ENCODE measurements around the gene HTT.

HTT gene

GRCh38 chr4:3253808-3254207 lies 179.3 kb downstream of the HTT start:
- DNase-seq: no peak

DNA sequence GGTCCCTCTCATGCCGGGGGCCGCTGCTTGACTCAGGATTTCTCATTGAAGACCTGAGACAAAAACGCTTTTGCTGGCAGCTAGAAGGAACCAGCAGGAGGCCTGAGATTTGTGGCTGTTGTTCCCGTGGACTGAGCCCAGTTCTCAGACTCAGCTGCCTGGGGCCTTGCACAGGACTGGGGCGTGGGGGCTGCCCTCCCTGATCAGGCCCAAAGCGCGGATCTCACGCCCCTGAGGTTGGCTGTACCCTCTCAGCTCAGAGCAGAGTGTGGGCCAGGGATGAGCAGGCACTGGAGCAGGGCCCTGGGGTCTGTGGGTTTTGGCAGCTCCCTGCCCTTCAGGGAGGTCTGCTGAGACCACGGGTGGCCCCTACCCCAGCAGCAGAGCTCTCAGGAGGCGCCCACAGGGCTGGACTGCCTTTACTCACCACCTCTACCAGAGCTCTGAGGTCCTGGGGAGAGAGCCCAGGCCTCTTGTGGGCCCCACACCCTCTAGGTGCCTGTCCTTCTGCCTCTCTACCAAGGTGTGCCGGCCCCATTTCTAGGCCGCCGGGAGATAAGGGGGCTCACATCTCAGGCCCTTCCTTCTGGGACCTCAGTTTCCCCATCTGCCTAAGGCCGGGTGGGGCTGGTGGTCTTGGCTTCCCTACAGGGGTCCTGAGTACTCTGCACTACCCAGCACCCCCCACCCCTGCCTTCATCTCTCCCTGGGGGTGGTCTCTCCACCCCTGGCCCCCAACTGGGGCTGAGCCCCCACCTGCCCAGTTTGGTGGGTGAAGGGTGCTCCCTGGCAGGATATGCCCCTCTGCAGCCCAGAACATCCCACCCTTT lies 180.0 kb downstream of the HTT start:
- no peak for DNase-seq

DNA sequence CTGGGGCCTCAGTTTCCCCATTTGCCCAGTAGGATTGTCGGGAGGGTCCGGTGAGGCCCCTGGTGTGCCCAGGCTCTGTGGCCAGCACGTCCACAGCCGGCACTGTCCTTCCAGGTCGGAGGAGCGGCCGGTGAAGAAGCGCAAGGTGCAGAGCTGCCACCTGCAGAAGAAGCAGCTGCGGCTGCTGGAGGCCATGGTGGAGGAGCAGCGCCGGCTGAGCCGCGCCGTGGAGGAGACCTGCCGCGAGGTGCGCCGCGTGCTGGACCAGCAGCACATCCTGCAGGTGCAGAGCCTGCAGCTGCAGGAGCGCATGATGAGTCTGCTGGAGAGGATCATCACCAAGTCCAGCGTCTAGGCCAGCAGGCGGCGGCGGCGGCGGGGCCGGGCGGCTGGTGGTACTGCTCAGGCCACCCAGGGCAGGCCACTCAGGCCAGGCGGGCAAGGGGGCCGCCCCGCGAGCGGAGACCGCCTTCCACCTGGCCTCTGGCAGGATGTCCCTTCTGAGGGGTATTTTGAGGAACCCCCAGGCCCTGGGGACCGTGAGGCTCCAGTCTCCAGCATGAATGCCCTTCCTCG lies 181.2 kb downstream of the HTT start:
- no peak for DNase-seq

GRCh38 chr4:3256230-3257102 lies 182.0 kb downstream of the HTT start:
- no peak for DNase-seq

- no peak for DNase-seq
Observed at GRCh38 chr4:3257103-3257555, 182.6 kb downstream of the HTT start.

DNA sequence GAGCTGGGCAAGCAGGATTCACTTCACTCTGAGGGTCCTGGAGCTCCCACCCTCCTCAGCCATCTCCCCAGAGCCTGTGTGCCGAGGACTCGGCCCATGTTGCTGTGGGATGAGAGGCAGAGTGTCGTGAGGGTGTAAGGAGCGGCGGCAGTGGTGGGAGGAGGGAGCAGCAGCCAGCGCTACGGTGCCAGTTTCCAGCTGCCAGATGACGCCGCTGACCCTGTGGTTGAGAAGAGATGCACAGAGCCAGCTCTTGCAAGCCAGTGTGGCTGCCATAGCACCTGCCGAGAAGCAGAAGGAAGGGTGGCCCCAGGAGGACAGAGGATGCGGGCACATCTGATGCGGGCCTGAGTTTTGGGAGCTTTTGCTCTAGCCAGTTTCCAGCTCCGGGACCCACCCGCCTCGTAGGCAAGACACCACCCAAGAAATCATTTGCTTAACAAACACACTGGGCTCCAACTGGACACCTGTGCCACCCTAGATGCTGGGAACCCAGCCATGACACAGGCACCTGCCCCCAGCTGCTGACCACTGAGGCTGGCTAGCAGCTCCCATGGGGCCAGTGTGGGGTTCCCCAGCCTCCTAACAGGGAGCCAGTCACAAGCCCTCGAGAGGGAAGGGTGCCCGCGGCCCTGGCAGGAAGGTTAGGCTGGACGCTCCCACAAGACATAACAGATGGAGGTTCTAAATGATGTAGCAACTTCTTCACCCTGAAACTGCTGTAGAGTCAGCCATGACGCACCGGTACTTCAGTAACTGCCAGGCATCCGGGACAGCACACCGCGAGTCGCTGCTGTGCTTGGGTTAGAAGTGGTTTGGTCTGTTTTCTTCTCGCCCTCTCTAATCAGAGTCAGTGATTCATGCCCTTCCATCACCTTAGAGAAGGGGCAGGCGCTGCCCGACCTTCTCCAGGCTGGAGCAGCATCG lies 183.3 kb downstream of the HTT start:
- no peak for DNase-seq

DNA sequence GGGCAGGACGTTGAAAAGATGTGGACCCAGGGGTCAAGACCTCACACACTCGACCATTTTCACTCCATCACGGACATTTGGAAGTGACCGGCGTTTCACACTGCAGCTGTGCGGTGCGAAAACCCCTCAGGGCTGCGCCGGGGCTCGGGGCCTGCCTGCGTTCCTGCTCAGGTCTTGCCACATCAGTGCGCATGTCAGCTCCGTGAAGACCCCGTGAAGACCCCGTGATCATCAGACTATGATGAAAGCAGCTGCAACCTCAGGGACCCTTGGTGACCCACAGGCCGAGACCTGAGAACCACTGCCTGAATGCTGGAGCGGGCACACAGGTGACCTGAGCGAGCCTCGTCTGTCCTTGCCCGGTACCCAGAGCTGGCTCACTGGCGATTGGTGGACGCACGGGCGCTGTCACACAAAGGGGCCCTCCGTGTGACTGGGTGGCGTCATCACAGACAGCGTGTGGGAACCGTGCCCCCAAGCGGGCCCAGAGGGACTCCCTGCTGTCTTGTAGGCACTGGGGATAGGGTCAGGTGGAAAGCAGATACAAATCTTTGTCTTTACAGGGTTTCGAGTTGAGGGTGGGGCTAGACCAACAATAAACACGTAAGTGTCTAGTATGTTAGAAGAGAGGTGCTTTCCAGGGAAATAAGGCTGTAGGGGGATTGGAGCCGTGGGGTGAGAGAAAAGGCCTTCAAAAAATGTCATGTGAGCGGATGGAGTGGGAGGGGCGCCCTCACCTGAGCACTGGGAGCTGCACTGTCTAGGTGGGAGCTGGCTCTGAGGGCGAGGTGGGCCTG lies 187.1 kb downstream of the HTT start:
- DNase-seq: no peak

- no peak for DNase-seq
Observed at GRCh38 chr4:3262208-3263052, 187.9 kb downstream of the HTT start.

GRCh38 chr4:3263053-3263875 lies 188.8 kb downstream of the HTT start:
- no peak for DNase-seq

- no peak for DNase-seq
Observed at GRCh38 chr4:3263876-3264193, 189.4 kb downstream of the HTT start.

DNA sequence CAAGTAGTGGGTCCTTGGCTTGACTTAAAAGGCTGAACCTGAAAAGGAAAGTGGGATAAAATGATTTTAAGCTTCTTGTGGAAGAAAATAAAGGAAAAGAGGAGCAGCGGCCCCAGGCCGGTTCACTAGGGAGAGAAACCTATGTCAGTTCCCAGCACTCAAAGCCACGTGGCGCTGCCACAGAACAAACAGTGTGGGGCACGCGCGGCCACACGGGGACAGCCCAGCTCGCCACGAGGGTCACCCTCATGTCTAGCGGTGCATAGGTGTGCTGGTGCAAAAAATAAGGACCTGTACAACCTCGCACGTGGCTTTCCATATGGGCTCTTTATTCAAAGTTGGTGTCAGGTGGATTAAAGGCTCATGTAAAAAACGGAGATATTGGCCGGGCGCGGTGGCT lies 191.6 kb downstream of the HTT start:
- no peak for DNase-seq

GRCh38 chr4:3267576-3268394 lies 193.3 kb downstream of the HTT start:
- no peak for DNase-seq

- DNase-seq: no peak
Observed at GRCh38 chr4:3268395-3269104, 194.1 kb downstream of the HTT start.

DNA sequence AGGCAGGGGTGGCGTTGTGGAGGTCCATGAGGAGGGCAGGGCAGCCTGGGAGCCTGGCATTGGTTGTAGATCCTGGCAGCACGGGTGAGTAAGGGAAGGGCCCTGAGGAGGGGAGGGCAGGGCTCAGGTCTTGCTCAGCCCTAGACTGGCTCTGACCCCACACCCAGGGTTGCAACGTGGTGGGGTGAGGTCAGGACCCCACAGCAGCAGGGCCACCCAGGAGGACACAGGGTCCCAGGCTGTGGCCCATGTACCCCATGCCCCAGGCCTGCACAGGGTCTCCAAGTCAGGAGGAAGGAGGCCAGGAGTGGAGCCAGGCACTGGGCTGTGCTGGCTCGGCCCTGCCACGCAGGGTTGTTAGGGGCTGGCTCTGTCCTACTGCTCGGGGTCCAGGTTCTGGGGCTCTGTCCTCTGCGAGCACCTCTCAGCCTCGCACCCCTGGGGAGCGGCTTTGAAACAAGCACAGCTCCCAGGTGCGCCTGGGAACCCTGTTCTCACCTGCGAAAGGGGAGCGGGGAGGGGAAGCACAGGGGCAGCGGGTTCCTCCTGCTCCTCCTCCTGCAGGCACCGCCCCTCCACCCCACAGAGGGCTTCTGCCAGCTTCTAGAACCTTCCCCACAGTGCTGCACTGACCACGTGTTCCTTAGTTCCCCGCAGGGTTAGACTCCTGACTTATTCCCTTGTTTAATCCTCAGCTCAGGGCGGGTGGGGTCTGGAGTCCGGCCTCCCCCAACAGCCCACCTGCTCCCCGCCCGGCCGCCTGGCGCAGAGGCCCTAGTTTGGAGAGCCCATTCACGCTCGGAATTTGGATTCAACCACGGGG lies 194.8 kb downstream of the HTT start:
- no peak for DNase-seq

GRCh38 chr4:3269991-3270611 lies 195.6 kb downstream of the HTT start:
- DNase-seq: no peak

DNA sequence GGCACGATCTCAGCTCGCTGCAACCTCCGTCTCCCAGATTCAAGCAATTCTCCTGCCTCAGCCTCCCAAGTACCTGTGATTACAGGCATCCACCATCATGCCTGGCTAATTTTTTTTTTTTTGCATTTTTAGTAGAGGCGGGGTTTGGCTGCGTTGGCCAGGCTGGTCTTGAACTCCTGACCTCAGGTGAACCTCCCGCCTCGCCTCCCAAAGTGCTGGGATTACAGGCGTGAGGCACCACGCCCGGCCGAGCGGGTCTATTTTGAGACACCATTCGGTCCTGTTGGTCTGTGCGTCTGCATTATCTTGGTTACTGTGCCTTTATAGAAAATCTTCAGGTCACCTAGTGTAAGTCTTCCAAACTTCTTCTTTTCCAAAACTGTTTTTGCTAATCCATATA lies 196.7 kb downstream of the HTT start:
- no peak for DNase-seq

DNA sequence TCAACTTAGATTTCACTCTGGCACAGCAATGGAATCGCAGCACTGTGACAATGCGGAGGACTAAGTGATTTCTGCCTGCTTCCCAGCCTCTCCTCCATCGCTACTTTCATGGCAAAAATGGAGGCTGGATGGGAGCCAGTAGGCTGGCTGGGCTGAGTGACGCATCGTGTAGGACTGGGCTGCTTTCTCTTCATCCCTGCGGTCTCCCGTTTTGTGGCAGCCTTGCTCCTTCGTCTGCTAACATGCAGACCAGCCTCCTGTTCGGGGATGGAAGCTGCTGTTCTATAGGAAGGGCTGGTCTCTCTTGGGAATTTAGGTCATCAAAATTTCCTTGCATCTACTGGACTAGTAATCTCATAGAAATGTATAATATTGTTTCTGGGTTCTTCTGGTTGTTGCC lies 202.5 kb downstream of the HTT start:
- DNase-seq: no peak
